ENCODE measurements around the gene WDR33. TPM values are rescaled to one million over a fixed set of nuclear protein-coding genes. Genes with fewer than 3 reads are reported as not detected.
"Not testable (repeated sequence)": the region's sequence is repeated elsewhere in the genome, so short reads cannot be mapped to it uniquely, and the experiment has no call there.

WDR33 gene
- total RNA-seq, 1 donor = 25.7 TPM

DNA sequence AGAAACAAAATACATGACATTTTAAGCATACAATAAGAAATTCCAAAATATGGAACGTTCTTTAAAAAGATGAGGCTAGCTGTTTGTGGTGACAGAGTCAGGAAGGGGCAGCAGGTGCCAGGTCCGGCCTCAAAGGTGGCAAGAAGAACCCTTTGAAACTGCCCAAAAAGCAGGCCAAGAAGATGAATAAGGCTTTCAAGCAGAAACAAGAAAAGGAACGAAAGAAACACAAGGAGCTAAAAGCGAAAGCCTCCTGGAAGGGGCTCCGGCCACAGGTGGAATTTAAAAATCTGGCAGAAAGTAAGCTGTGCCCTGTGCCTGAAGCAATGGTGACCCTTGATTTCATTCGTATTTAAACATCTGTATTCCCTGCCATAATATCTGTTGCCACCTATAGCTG lies 5.5 kb downstream of the WDR33 start:
- Histone ChIP-seq H3K4me2 (ENCODE audit: insufficient read depth, low read length) (no peak overlapping the region), H2AFZ (ENCODE audit: low read length) (no peak overlapping the region), H3K4me3 (ENCODE audit: insufficient read depth, low read length) (no peak overlapping the region), H3K79me2 (ENCODE audit: insufficient read depth, low read length) (peaks cover 99% of the 10 kb centered on the region), H3K36me3 (ENCODE audit: insufficient read depth, low read length) (no peaks in the 10 kb centered on the region), H4K20me1 (ENCODE audit: insufficient read depth, low read length) (peaks cover 74% of the 10 kb centered on the region), H3K9me3 (ENCODE audit: low read depth, low read length) (no peaks in the 10 kb centered on the region), H3K4me1 (ENCODE audit: insufficient read depth, low read length) (peaks cover 4% of the 10 kb centered on the region), H3K27me3 (ENCODE audit: insufficient read depth, low read length) (no peaks in the 10 kb centered on the region), H3K27ac (ENCODE audit: low read depth, low read length) (no peak overlapping the region)
- no peak for DNase-seq (ENCODE audit: insufficient read length, low spot score, missing footprints)
- TF ChIP-seq, protein P1, sequence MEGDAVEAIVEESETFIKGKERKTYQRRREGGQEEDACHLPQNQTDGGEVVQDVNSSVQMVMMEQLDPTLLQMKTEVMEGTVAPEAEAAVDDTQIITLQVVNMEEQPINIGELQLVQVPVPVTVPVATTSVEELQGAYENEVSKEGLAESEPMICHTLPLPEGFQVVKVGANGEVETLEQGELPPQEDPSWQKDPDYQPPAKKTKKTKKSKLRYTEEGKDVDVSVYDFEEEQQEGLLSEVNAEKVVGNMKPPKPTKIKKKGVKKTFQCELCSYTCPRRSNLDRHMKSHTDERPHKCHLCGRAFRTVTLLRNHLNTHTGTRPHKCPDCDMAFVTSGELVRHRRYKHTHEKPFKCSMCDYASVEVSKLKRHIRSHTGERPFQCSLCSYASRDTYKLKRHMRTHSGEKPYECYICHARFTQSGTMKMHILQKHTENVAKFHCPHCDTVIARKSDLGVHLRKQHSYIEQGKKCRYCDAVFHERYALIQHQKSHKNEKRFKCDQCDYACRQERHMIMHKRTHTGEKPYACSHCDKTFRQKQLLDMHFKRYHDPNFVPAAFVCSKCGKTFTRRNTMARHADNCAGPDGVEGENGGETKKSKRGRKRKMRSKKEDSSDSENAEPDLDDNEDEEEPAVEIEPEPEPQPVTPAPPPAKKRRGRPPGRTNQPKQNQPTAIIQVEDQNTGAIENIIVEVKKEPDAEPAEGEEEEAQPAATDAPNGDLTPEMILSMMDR (IDR thresholded peaks at IDR 0.05; ENCODE audit: extremely low read depth, low read depth, low read length) = no peak

DNA sequence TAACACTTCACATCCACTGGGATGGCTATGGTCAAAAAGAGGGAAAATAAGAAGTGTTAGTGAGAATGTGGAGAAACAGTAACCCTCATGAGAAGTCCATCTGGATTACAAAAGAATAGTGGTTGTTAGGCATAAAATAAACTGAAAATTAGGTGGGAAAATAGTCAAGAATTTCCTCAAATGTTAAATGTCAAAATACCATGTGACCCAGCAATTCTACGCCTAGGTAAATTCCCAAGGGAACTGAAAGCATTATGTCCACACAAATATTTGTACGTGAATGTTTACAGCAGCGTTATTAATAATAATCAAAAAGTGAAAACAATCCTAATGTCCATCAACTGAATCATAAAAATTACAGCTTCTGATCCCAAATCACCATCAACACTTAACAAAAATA lies 11.0 kb downstream of the WDR33 start:
- Histone ChIP-seq H3K4me1 (ENCODE audit: insufficient read depth, low read length) (no peaks in the 10 kb centered on the region), H4K20me1 (ENCODE audit: insufficient read depth, low read length) (peaks cover 64% of the 10 kb centered on the region), H3K4me3 (ENCODE audit: insufficient read depth, low read length) (no peak overlapping the region), H3K79me2 (ENCODE audit: insufficient read depth, low read length) (peaks cover 99% of the 10 kb centered on the region), H3K9me3 (ENCODE audit: low read depth, low read length) (no peaks in the 10 kb centered on the region), H3K27me3 (ENCODE audit: insufficient read depth, low read length) (no peaks in the 10 kb centered on the region), H3K4me2 (ENCODE audit: insufficient read depth, low read length) (no peak overlapping the region), H3K27ac (ENCODE audit: low read depth, low read length) (no peak overlapping the region), H2AFZ (ENCODE audit: low read length) (no peak overlapping the region), H3K36me3 (ENCODE audit: insufficient read depth, low read length) (no peaks in the 10 kb centered on the region)
- DNase-seq (ENCODE audit: insufficient read length, low spot score, missing footprints) = no peak
- TF ChIP-seq, protein P1 (IDR thresholded peaks at IDR 0.05; ENCODE audit: extremely low read depth, low read depth, low read length) = no peak

DNA sequence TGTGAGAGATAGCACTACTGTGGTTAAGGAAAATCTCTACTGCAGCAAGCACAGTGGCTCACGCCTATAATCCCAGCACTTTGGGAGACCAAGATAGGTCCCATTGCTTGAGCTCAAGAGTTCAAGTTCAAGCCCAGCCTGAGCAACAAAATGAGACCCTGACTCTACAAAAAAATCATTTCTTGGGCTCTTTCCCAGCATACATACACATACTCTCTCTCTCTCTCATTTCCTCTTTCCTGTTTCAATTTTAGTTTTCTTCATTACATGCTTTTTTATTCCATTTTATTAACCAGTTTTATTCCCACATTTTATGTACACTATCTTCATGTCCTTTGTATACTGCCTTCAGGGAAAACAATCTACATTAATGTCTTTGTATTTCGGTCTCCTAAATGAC lies 14.6 kb downstream of the WDR33 start:
- no peak overlapping the region for H2AFZ ChIP-seq (ENCODE audit: low read length)
- no peaks in the 10 kb centered on the region for H3K27me3 ChIP-seq (ENCODE audit: insufficient read depth, low read length)
- H3K9me3 ChIP-seq (ENCODE audit: low read depth, low read length) = no peaks in the 10 kb centered on the region
- H3K36me3 ChIP-seq (ENCODE audit: insufficient read depth, low read length) = no peaks in the 10 kb centered on the region
- peaks cover 55% of the 10 kb centered on the region for H4K20me1 ChIP-seq (ENCODE audit: insufficient read depth, low read length)
- DNase-seq (ENCODE audit: insufficient read length, low spot score, missing footprints) = no peak
- TF ChIP-seq, protein P1 (IDR thresholded peaks at IDR 0.05; ENCODE audit: extremely low read depth, low read depth, low read length) = no peak
- H3K79me2 ChIP-seq (ENCODE audit: insufficient read depth, low read length) = peaks cover 99% of the 10 kb centered on the region
- no peak overlapping the region for H3K27ac ChIP-seq (ENCODE audit: low read depth, low read length)
- no peaks in the 10 kb centered on the region for H3K4me1 ChIP-seq (ENCODE audit: insufficient read depth, low read length)
- H3K4me2 ChIP-seq (ENCODE audit: insufficient read depth, low read length) = no peak overlapping the region
- no peak overlapping the region for H3K4me3 ChIP-seq (ENCODE audit: insufficient read depth, low read length)

DNA sequence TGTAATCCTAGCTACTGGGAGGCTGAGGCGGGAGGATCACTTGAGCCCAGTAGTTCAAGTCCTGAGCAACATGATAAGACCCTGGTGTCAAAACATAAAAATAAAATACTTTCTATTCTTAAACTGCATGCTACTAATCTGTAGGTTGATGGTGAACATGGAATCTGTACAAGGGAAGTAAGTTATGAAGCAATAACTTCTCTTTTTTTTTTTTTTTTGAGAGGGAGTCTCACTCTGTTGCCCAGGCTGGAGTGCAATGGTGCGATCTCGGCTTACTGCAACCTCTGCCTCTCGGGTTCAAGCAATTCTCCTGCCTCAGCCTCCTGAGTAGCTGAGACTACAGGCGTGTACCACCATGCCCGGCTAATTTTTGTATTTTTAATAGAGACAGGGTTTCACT lies 16.1 kb downstream of the WDR33 start:
- H3K4me1 ChIP-seq (ENCODE audit: insufficient read depth, low read length); H3K4me3 ChIP-seq (ENCODE audit: insufficient read depth, low read length); H3K27ac ChIP-seq (ENCODE audit: low read depth, low read length); H3K4me2 ChIP-seq (ENCODE audit: insufficient read depth, low read length); H3K9me3 ChIP-seq (ENCODE audit: low read depth, low read length); H3K36me3 ChIP-seq (ENCODE audit: insufficient read depth, low read length); H3K27me3 ChIP-seq (ENCODE audit: insufficient read depth, low read length); H2AFZ ChIP-seq (ENCODE audit: low read length); DNase-seq (ENCODE audit: insufficient read length, low spot score, missing footprints): not testable (repeated sequence)
- Histone ChIP-seq H4K20me1 (ENCODE audit: insufficient read depth, low read length) (peaks cover 56% of the 10 kb centered on the region), H3K79me2 (ENCODE audit: insufficient read depth, low read length) (peaks cover 98% of the 10 kb centered on the region)

All from osteoblast (primary cell).